SK-N-MC (cell line): ENCODE data around the gene SEPTIN14.
"Not testable (repeated sequence)": the region's sequence is repeated elsewhere in the genome, so short reads cannot be mapped to it uniquely, and the experiment has no call there.

ENCODE experiments used
- DNase-seq: peaks from one replicate; pipeline ENCODE4 v3.0.0-alpha.2; 2011; ENCODE audit warnings: low read depth, low spot score
- H3K27ac ChIP-seq: fragments of 200-600 bp; sonication (generic); 2 replicates; pipeline ENCODE4 v1.5.1; 2016; ENCODE audit warnings: mixed run types
- H3K36me3 ChIP-seq: fragments of 200-600 bp; sonication (generic); 2 replicates; pipeline ENCODE4 v1.6.1; 2017; ENCODE audit warnings: antibody characterized with exemption, low read length, mixed read lengths; ENCODE audit not compliant: insufficient read depth
- H3K4me3 ChIP-seq: fragments of 200-600 bp; sonication (generic); 2 replicates; pipeline ENCODE4 v1.5.1; 2016
- H3K9ac ChIP-seq: fragments of 200-600 bp; sonication (generic); 2 replicates; pipeline ENCODE4 v1.8.0; 2017; ENCODE audit warnings: mixed run types, mixed read lengths; ENCODE audit not compliant: insufficient read length
- H3K9me3 ChIP-seq: fragments of 200-600 bp; sonication (generic); 2 replicates; pipeline ENCODE4 v1.6.1; 2017; ENCODE audit warnings: low read depth, mild to moderate bottlenecking, antibody characterized with exemption, low read length, moderate library complexity, mixed read lengths
- EZH2 ChIP-seq: fragments of 200-600 bp; sonication (generic); IDR thresholded peaks from one replicate; pipeline ENCODE4 v1.6.1; 2017; ENCODE audit warnings: antibody characterized with exemption
- FOXP2 ChIP-seq: optimal IDR thresholded peaks from 2 replicates; pipeline ENCODE3; 2011; ENCODE audit warnings: mild to moderate bottlenecking, moderate library complexity; ENCODE audit not compliant: insufficient read depth; ENCODE audit errors: extremely low read length, control extremely low read depth
- POLR2AphosphoS5 ChIP-seq: IDR thresholded peaks from 2 replicates; pipeline ENCODE4 v1.6.1; 2012; ENCODE audit warnings: mild to moderate bottlenecking, low read depth, low read length, borderline replicate concordance

SEPTIN14 gene

GRCh38 chr7:55878691-55879090, 16.1 kb upstream of the SEPTIN14 start:
- H3K9me3 ChIP-seq, result no peaks in the 10 kb centered on the region
- no peak overlapping the region for H3K27ac ChIP-seq
- no peaks in the 10 kb centered on the region for H3K36me3 ChIP-seq
- DNase-seq, result no peak
- H3K4me3 ChIP-seq, result no peak overlapping the region
- no peak for TF ChIP-seq POLR2AphosphoS5
- no peak overlapping the region for H3K9ac ChIP-seq

GRCh38 chr7:55877308-55877707, 14.8 kb upstream of the SEPTIN14 start:
- DNase-seq, result no peak
- Histone ChIP-seq H3K9ac (no peak overlapping the region), H3K27ac (no peak overlapping the region), H3K36me3 (no peaks in the 10 kb centered on the region), H3K4me3 (no peak overlapping the region), H3K9me3 (no peaks in the 10 kb centered on the region)
- TF ChIP-seq FOXP2 (no peak), EZH2 (no peak), POLR2AphosphoS5 (no peak)

- Histone ChIP-seq H3K27ac (no peak overlapping the region), H3K4me3 (no peak overlapping the region), H3K36me3 (no peaks in the 10 kb centered on the region), H3K9me3 (no peaks in the 10 kb centered on the region), H3K9ac (no peak overlapping the region)
- no peak for TF ChIP-seq POLR2AphosphoS5
- no peak for TF ChIP-seq FOXP2
- TF ChIP-seq EZH2, result no peak
- no peak for DNase-seq
These were observed 11.2 kb upstream of the SEPTIN14 start for GRCh38 chr7:55873765-55874164.

- no peak overlapping the region for H3K9ac ChIP-seq
- DNase-seq, result no peak
- H3K4me3 ChIP-seq, result no peak overlapping the region
- no peaks in the 10 kb centered on the region for H3K36me3 ChIP-seq
- no peak overlapping the region for H3K27ac ChIP-seq
- H3K9me3 ChIP-seq, result no peaks in the 10 kb centered on the region
- TF ChIP-seq FOXP2 (no peak), EZH2 (no peak), POLR2AphosphoS5 (no peak)
These were observed 9.5 kb upstream of the SEPTIN14 start for GRCh38 chr7:55871932-55872485.

- H3K9me3 ChIP-seq, H3K27ac ChIP-seq, DNase-seq: not testable (repeated sequence)
These were observed 6.4 kb upstream of the SEPTIN14 start for GRCh38 chr7:55868989-55869388.

GRCh38 chr7:55845164-55845563, 17.4 kb downstream of the SEPTIN14 start:
- H3K36me3 ChIP-seq, H3K9me3 ChIP-seq, H3K4me3 ChIP-seq, DNase-seq, H3K9ac ChIP-seq, H3K27ac ChIP-seq: not testable (repeated sequence)

More at GRCh38 chr7:55868989-55869388, 6.4 kb upstream of the SEPTIN14 start:
- not testable (repeated sequence) for H3K9ac ChIP-seq, H3K4me3 ChIP-seq, H3K36me3 ChIP-seq

- DNase-seq, result no peak
- Histone ChIP-seq H3K9ac (no peak overlapping the region), H3K27ac (no peak overlapping the region), H3K9me3 (no peaks in the 10 kb centered on the region), H3K36me3 (no peaks in the 10 kb centered on the region), H3K4me3 (no peak overlapping the region)
- TF ChIP-seq POLR2AphosphoS5 (no peak), EZH2 (no peak), FOXP2 (no peak)
These were observed 24.0 kb downstream of the SEPTIN14 start for GRCh38 chr7:55838595-55838994.

- Histone ChIP-seq H3K9me3 (no peaks in the 10 kb centered on the region), H3K4me3 (no peak overlapping the region), H3K27ac (no peak overlapping the region), H3K9ac (no peak overlapping the region), H3K36me3 (no peaks in the 10 kb centered on the region)
- DNase-seq, result no peak
- TF ChIP-seq EZH2, result no peak
- no peak for TF ChIP-seq POLR2AphosphoS5
- no peak for TF ChIP-seq FOXP2
These were observed 35.0 kb downstream of the SEPTIN14 start for GRCh38 chr7:55827577-55827976.

- no peak overlapping the region for H3K4me3 ChIP-seq
- no peaks in the 10 kb centered on the region for H3K36me3 ChIP-seq
- DNase-seq, result no peak
- no peak for TF ChIP-seq EZH2
- no peak for TF ChIP-seq POLR2AphosphoS5
- TF ChIP-seq FOXP2, result no peak
- H3K9ac ChIP-seq, result no peak overlapping the region
- no peak overlapping the region for H3K27ac ChIP-seq
- H3K9me3 ChIP-seq, result no peaks in the 10 kb centered on the region; the same call in 1 of the 2 replicates
These were observed 43.9 kb downstream of the SEPTIN14 start for GRCh38 chr7:55818686-55819085.

GRCh38 chr7:55797260-55797659, 65.3 kb downstream of the SEPTIN14 start:
- H3K36me3 ChIP-seq, H3K9me3 ChIP-seq, H3K4me3 ChIP-seq, H3K9ac ChIP-seq, DNase-seq, H3K27ac ChIP-seq: not testable (repeated sequence)
